T-helper 1 cell (primary cell): ENCODE results near the gene UGT2B10.

ENCODE experiments used
- DNase-seq, 5 donors: peaks; one replicate each; pipeline ENCODE4 v3.0.0-alpha.2; 2012 to 2020

UGT2B10 gene

GRCh38 chr4:68871809-68872642 lies 56.2 kb downstream of the UGT2B10 start:
- DNase-seq: no peak

GRCh38 chr4:68872643-68873502 lies 57.1 kb downstream of the UGT2B10 start:
- no peak for DNase-seq

- no peak for DNase-seq
These were observed 58.7 kb downstream of the UGT2B10 start for GRCh38 chr4:68874507-68874906.

GRCh38 chr4:68877555-68877954 lies 61.8 kb downstream of the UGT2B10 start:
- no peak for DNase-seq

GRCh38 chr4:68878048-68878447 lies 62.3 kb downstream of the UGT2B10 start:
- no peak for DNase-seq
